Endothelial cell of umbilical vein (primary cell): ENCODE results near the gene SCP2. TPM values are rescaled to one million over a fixed set of nuclear protein-coding genes. Genes with fewer than 3 reads are reported as not detected.

Experiments used
- BruUV-seq: library from RNA; stranded (reverse); fragments of 400-500 nt; replicated peaks from 2 replicates; lab custom pipeline; 2021; lab: Mats Ljungman, UMichigan
- CTCF ChIA-PET: fragments of 300-600, 350-600 bp; sonication (Branson Sonifier 250); formaldehyde crosslinking; loops from one replicate; lab custom pipeline; 2021; ENCODE audit warnings: antibody characterized with exemption, inconsistent platforms; lab: Charles Lee
- POLR2A ChIA-PET: fragments of 300-600, 350-600 bp; sonication (Branson Sonifier 250); formaldehyde crosslinking; loops from one replicate; lab custom pipeline; 2021; ENCODE audit warnings: antibody characterized with exemption, inconsistent platforms; lab: Charles Lee
- DNase-seq: peaks from one replicate; pipeline ENCODE4 v3.0.0-alpha.2; 2011; ENCODE audit warnings: low read depth, low spot score
- FAIRE-seq: peaks from 2 replicates; lab custom pipeline; 2011; peaks lifted over from hg19 to GRCh38; lab: Jason Lieb, UNC
- H2AFZ ChIP-seq: 2 replicates; pipeline ENCODE4 v1.6.0; 2012; ENCODE audit warnings: low read depth, low read length, control low read depth, inconsistent platforms
- H3K27ac ChIP-seq: 2 replicates; pipeline ENCODE4 v1.5.1; 2011; ENCODE audit warnings: low read depth, mild to moderate bottlenecking, control low read depth, low read length, moderate library complexity; ENCODE audit not compliant: insufficient read depth
- H3K27me3 ChIP-seq, 2 experiments: 2 replicates each; pipeline versions ENCODE4 v1.6.0 to v1.6.1; 2011; ENCODE audit warnings: low read length in 2 of 2, mixed read lengths in 1 of 2; ENCODE audit not compliant: control insufficient read depth in 2 of 2, insufficient read depth in 2 of 2
- H3K36me3 ChIP-seq, 2 experiments: 2 replicates in 1 of 2; 3 replicates in 1 of 2; pipeline ENCODE4 v1.5.1; 2011; ENCODE audit warnings: low read length in 2 of 2, mild to moderate bottlenecking in 1 of 2, moderate library complexity in 1 of 2; ENCODE audit not compliant: control insufficient read depth in 2 of 2, insufficient read depth in 2 of 2; ENCODE audit errors: extremely low read depth in 1 of 2
- H3K4me1 ChIP-seq: 3 replicates; pipeline ENCODE4 v1.5.1; 2011; ENCODE audit warnings: mild to moderate bottlenecking, low read length; ENCODE audit not compliant: control insufficient read depth, insufficient read depth; ENCODE audit errors: extremely low read depth
- H3K4me2 ChIP-seq: 2 replicates; pipeline ENCODE4 v1.6.1; 2011; ENCODE audit warnings: low read length, control low read depth, mixed read lengths; ENCODE audit not compliant: insufficient read depth
- H3K4me3 ChIP-seq, 3 experiments: fragments of 200-600 bp in 1 of 3; sonication (generic), shearing (Covaris generic) in 1 of 3; replicated peaks in 1 of 3; 2 replicates each; pipeline ENCODE4 v1.5.1; 2011 to 2016; ENCODE audit warnings: control low read depth in 3 of 3, low read length in 3 of 3, mild to moderate bottlenecking in 2 of 3, inconsistent platforms in 1 of 3, low read depth in 1 of 3, moderate library complexity in 1 of 3; ENCODE audit not compliant: insufficient read depth in 1 of 3
- H3K79me2 ChIP-seq: 2 replicates; pipeline ENCODE4 v1.6.0; 2012; ENCODE audit warnings: low read length, inconsistent platforms; ENCODE audit not compliant: control insufficient read depth, insufficient read depth
- H3K9ac ChIP-seq: replicated peaks from 2 replicates; pipeline ENCODE3; 2011; ENCODE audit warnings: low read length, control low read depth; ENCODE audit not compliant: insufficient read depth; ENCODE audit errors: extremely low read depth
- H3K9me1 ChIP-seq: replicated peaks from 3 replicates; pipeline ENCODE4 v1.6.0; 2011; ENCODE audit warnings: mild to moderate bottlenecking, low read length; ENCODE audit not compliant: control insufficient read depth, insufficient read depth; ENCODE audit errors: extremely low read depth
- H3K9me3 ChIP-seq: replicated peaks from 2 replicates; pipeline ENCODE4 v1.5.1; 2012; ENCODE audit warnings: low read length, inconsistent platforms; ENCODE audit not compliant: control insufficient read depth, insufficient read depth
- H4K20me1 ChIP-seq: replicated peaks from 2 replicates; pipeline ENCODE3; 2011; ENCODE audit warnings: mild to moderate bottlenecking, low read length; ENCODE audit not compliant: control insufficient read depth, insufficient read depth; ENCODE audit errors: extremely low read depth
- MYC ChIP-seq: IDR thresholded peaks from one replicate; pipeline ENCODE4 v1.6.1; 2011; ENCODE audit warnings: mild to moderate bottlenecking, low read depth, low read length
- POLR2AphosphoS5 ChIP-seq: IDR thresholded peaks from 2 replicates; pipeline ENCODE4 v1.6.1; 2012; ENCODE audit warnings: low read depth, mild to moderate bottlenecking, control low read depth, low read length, moderate library complexity; ENCODE audit not compliant: insufficient read depth
- dilution Hi-C: fragments of 300-500 bp; cut with MboI; formaldehyde crosslinking; loops from one replicate; pipeline ENCODE4 v1.15.0; 2019; ENCODE audit warnings: low sequenced_read_pairs; ENCODE audit not compliant: extremely low pct_ligation_motif_present
- intact Hi-C: fragments of 100-400 bp; cut with micrococcal nuclease; formaldehyde crosslinking; loops from one replicate; pipeline ENCODE4 v1.10.0; 2022
- polyA plus RNA-seq, 4 experiments: library from polyadenylated mRNA; depleted of rRNA in 3 of 4; stranded (reverse) in 3 of 4; unstranded in 1 of 4; fragments of >200 nt; gene quantifications; 2 replicates each; pipeline versions ENCODE4 v1.2.1 to v1.2.3, GENCODE V29; 2011 to 2012; ENCODE audit warnings: missing spikeins in 1 of 4
- total RNA-seq: library from RNA; stranded (reverse); gene quantifications from 2 replicates; pipeline ENCODE4 v1.2.3, GENCODE V29; 2021
- TF ChIP-seq, protein P1 (sequence below): IDR thresholded peaks from 2 replicates; pipeline ENCODE4 v1.6.1; 2011; ENCODE audit not compliant: insufficient read depth, insufficient read length

Gene SCP2
- total and polyA plus RNA-seq, 2 donors (not counting 3 experiments of a cell fraction or from before 2014, with no cell fraction given), result 42.4 to 92.7 TPM

DNA sequence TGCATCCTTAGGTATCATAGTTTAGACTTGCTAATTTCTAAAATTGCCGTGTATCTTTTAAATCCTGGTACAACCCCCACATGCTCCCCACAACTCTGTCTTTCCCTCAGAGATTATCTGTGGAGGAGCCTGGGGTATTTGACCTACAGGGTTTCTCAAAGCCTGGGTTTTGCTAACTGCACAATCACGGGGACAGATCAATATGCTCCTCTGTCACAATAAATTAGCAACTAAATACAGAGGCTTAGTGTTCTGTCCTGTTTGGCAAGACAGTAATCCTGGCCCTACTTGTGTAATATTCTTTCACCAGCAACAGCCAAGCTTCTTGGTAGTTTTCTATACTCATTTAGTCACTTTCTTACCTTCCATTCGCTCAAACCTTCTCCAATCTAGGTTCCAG is 14.1 kb upstream of the SCP2 start:
- H3K9ac ChIP-seq, result no peak overlapping the region
- intact Hi-C loops (no loop called here), dilution Hi-C loops (no loop called here)
- no peaks in the 10 kb centered on the region for H3K36me3 ChIP-seq
- BruUV-seq, result no TSS peak
- H3K27ac ChIP-seq, result no peak overlapping the region
- H3K4me1 ChIP-seq, result no peaks in the 10 kb centered on the region
- CTCF ChIA-PET, result interaction anchor here (2.2 kb wide), 1 partner anchor 269 kb away, joined by 6 read pairs; no protein-coding TSS in a partner anchor
- FAIRE-seq (no peak), DNase-seq (no peak)
- POLR2A ChIA-PET, result no interaction called here
- H3K9me1 ChIP-seq, result no peaks in the 10 kb centered on the region
- H2AFZ ChIP-seq, result no peak overlapping the region
- no peaks in the 10 kb centered on the region for H3K79me2 ChIP-seq
- TF ChIP-seq, protein P1, sequence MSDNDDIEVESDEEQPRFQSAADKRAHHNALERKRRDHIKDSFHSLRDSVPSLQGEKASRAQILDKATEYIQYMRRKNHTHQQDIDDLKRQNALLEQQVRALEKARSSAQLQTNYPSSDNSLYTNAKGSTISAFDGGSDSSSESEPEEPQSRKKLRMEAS, result no peak
- no peak for TF ChIP-seq POLR2AphosphoS5
- no peaks in the 10 kb centered on the region for H4K20me1 ChIP-seq
- H3K9me3 ChIP-seq, result no peaks in the 10 kb centered on the region
- no peak overlapping the region for H3K4me3 ChIP-seq
- no peak overlapping the region for H3K4me2 ChIP-seq
- no peaks in the 10 kb centered on the region for H3K27me3 ChIP-seq

DNA sequence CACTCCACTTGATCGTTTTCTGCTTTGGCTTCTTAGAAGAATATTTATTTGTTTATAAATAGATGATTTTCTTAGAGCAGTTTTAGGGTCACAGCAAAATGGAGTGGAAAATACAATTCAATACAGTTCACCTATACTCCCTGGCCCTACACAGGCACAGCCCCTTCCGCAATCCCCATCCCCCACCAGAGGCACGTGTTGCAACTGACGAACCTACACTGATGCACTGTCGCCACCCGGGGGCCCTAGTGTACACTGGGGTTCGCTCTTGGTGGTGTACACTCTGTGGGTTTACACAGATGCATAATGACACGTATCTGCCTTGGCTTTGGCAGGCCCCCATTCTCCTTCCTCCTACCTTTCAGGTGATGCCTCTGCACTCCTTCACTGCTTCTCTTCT is 13.5 kb upstream of the SCP2 start:
- CTCF ChIA-PET, result no interaction called here
- no peak overlapping the region for H3K9ac ChIP-seq
- H3K36me3 ChIP-seq, result no peaks in the 10 kb centered on the region
- H3K27me3 ChIP-seq, result no peaks in the 10 kb centered on the region
- H3K4me2 ChIP-seq, result no peak overlapping the region
- H3K27ac ChIP-seq, result no peak overlapping the region
- intact Hi-C loops (no loop called here), dilution Hi-C loops (no loop called here)
- H3K9me3 ChIP-seq, result no peaks in the 10 kb centered on the region
- no peak overlapping the region for H3K4me3 ChIP-seq
- no peaks in the 10 kb centered on the region for H3K79me2 ChIP-seq
- H4K20me1 ChIP-seq, result no peaks in the 10 kb centered on the region
- BruUV-seq, result no TSS peak
- H3K4me1 ChIP-seq, result no peaks in the 10 kb centered on the region
- POLR2A ChIA-PET, result no interaction called here
- FAIRE-seq (no peak), DNase-seq (no peak)
- no peak overlapping the region for H2AFZ ChIP-seq
- H3K9me1 ChIP-seq, result no peaks in the 10 kb centered on the region
- no peak for TF ChIP-seq MYC
